COLO668 (cell line): ENCODE measurements around the gene NCKAP1.
"Not testable (repeated sequence)": the region's sequence is repeated elsewhere in the genome, so short reads cannot be mapped to it uniquely, and the experiment has no call there.

Experiments used
- DNase-seq: peaks from one replicate; lab custom pipeline; 2025; ENCODE audit not compliant: unreplicated experiment; lab: John Stamatoyannopoulos, UW

Gene NCKAP1

DNA sequence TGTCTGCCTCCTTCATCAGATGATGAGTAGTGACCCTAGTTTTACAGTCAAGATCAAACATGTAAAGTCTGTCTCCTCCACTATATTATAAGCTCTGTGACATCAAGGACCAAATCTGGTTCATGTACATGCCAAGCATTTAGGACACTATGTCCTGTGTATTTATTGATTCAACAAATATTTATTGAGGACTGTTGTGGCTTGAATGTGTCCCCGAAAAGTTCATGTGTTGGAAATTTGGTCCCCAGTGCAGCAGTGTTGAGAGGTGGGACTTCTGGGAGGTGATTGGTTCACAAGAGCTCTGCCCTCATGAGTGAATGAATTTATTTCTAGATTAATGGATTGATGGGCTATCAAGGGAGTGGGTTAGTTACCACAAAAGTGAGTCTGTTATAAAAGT lies 125.2 kb downstream of the NCKAP1 start:
- DNase-seq: no peak

DNA sequence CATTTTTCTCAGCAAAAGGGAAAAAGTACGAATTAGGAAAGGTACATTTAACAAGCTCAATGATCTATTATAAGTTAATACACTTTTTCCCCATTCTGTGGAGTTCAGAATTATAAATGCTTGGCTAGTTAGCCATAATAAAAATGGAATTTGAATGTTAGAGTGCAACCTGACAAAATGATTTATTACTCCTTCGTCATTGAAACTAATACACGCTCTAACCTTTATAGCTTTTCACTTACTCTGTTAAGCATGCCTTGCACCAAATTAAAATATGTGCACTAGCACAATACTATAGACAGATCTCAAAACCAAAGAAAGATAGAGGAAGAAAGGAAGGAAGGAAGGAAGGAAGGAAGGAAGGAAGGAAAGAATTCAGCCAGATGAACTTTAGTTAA lies 125.7 kb downstream of the NCKAP1 start:
- no peak for DNase-seq

DNA sequence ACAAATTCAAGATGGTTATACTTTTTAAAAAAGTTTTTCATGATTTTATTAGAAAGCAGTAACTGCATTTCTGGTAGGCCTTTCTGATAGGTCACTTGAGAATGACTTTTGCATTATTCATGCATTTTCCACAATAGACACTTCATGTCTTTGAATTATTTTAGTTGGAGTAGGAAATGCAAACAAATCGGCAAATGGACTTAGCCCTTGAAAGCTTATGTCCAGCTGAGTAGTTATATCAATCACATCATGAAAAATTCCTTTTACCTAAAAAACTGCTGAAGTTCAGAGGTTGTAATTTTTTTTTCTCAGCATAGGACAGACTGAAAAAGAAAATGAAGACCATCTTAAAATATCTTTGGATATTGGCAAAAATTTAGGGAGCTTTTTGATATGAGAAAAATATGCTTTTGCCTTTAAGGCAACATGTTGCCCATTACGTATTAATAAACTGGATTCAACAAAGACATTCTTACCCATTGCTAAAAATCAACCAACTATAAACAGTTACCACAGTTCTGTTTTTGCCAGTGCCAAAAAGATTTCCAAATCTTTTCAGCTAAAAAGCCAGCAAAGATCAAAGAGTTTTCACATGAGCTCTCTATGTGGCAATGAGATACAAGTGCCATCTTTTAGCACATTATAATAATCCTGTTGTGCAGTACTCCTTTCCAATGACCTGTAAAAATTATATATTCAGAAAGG lies 126.3 kb downstream of the NCKAP1 start:
- no peak for DNase-seq

DNA sequence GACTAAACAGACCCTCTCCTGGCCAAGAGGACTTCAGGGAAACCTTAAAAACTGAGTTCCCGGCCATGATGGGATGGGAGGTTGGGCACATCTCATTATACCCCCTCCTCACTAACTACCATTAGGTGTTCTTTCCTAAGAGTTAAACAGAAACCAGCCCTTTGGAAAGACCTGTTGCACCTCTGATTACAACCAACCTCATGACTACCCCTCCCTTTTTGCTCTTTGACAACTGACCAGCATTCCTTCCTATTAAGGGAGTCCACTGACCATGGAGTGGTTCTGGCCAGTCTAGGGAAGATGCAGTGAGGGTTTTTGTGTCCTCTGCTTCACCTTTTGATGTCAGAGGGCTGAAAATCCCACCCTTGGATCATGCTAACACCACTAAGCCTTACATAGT lies 127.3 kb downstream of the NCKAP1 start:
- DNase-seq: no peak

DNA sequence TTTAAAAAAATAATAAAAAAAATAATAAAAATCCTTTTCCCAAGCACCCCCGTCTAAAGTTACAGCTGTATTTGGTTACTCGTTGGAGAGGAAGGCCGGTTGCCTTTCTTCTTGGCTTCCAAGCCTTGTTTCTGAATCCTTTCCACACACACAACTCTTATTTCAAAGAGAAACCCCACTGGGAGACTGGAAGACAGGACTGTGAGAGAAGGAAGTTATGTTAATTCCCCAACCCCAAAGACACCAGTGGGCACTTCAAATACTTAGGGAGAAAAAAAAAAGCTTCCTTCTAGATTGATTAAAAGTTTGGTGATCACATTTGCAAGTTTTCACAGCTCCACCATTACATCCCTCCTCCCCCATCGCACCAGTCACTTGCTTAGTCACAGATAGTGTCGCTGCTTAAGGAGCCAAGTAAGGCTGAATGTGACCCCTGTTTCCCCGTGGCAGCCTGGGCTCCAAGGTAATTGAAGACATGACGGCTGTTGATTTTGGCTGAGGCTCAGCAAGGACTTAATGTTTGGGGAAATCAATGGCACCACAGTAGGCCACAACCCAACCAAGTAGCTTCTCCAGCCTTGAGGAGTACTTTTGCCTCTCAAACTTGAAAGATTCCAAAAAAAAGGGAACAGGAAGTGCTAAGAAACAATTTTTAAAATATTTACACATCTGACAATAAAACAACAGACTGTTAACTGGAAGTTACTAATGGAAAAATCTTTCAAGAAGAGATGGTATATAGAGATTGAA lies 131.0 kb downstream of the NCKAP1 start:
- DNase-seq: no peak

DNA sequence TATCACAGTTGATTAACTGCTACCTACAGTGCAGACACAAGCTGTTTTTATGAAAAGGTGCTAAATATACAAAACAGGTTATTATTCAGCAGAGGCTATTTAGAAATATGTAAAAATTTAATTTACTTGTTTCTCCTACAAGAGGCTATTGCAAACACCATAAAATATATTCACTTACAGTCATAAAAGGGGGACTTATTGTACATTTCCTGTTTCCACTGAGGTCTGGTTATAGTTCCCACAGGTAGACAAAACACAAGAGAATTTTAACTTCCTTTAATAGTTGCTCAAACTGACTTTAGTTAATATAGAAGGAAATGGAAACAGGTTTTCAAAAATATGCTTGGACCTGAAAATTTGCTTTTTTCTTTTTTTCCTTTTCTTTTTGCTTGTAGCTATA lies 131.8 kb downstream of the NCKAP1 start:
- DNase-seq: no peak

DNA sequence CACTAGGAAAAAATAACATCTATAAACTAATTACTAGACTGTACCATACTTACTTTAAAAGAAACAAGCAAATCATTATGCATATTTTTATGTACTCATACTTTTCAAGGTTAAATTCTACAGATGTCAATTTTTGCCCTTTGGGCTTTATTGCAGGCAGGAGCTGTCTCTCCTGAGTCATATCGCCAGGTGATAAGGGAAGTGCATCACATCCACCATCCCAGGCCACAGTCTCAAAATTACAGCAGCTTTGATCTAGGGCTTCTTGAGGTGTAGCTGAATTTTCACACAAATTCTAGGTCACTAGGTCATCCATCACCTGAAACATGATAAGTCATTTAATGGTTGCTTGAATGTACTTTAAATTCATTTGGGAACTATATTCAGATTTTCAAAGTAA lies 133.4 kb downstream of the NCKAP1 start:
- DNase-seq: no peak

DNA sequence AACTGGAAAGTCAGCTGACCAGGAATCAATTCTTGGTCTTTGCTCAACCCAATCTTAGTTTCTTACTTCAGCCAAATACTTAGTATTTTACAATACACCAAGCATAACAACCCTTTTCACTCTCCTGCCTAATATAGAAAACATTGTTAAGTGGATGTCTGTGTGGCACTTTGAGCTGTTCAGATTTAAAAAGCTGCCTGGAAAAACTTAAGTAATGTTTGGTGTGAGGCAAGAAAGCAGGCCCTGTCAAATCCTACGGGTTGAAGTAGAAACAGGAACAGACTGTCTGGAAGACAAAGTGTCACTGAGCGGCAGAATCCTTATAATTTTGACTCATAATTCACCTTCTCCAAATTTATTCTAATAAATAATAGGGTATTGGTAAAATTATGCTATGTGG lies 134.7 kb downstream of the NCKAP1 start:
- no peak for DNase-seq

DNA sequence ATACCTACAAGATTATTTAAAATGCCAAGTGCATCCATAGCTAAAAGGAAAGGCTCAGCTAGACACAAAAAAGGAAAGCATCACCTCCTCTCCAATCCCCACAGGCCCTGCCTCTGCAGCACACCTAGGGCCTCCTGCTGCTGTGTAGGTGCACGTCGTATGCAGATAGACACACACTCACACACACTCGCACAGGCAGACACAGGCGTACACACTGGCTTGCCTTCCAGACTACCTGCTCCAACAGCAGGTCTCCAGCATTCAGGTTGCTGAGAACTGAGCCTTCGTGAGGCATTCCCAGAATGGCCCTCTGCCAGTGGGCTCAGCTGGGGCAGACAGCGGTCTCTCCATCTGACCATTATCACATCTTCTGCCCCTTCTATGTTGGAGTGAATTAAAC lies 136.5 kb downstream of the NCKAP1 start:
- no peak for DNase-seq

DNA sequence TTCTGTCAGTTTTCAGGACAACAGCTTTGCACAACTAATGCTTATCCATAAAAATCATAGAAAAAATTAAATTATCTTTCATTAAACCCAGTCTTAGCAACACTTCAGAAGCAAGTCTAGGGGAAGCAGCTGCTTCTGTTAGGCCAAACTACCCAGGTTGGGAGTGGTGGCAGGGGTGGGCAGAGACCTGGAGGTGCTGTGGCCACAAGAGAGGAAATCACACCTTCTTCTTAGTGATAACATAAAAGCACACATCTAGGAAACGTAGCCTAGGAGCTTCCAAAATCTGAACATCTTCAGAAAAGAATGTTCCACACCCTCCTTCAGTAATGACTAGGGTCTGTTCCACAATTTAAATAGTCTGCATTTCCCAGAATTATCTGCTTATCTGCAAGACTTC lies 139.5 kb downstream of the NCKAP1 start:
- DNase-seq: no peak

DNA sequence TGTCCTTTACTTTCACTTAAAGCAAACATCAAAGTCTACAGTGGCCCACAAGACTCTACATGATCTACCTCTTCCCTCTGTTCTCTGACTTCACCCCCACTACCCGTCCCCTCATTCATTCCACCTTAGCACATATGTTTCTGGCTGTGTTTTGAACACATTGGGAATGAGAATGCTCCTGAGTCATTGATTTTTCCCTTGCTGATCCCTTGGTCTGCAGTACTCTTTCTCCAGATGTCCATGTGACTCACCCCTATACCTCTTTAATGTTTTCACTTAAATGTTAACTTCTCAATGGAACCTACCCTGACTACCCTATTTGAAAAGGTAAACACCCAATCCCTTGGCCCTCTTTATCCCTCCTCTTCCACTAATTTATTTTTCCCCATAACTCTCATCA lies 141.1 kb downstream of the NCKAP1 start:
- DNase-seq: no peak

DNA sequence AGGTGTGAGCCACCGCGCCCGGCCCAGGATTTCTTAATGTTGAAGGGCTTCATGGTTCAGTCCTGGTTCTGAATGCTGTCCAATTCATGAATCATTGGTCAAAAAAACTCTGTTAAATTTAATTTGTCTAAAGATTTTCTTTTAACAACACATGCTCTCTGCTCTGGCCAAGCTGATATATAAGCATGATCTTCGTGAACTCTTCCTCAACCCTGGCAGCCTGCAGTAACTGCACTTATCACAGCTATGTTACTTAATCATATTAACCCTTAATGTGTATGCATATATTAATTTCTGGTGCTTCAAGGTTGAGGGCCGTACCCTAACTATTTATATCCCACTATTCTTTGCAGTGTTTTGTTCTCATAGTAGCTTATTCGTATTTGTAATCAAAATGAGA lies 142.5 kb downstream of the NCKAP1 start:
- DNase-seq: no peak

DNA sequence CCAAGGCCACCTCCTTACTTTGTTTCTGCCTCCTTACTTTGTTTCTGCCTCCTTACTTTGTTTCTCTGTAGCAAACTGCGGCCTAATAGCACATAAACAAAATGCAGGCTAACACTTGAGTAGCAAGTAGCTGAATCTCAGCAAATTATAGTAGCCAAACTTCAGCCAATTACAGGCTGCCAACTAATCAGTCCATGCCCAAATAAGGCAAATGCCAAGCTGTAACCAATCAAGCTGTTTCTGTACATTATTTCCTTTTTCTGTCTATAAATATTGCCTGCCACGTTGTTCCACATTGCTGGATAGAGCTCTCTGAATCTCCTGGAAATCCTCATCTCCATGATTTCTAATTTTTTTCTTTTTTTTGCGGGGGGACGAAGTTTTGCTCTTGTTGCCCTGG lies 143.1 kb downstream of the NCKAP1 start:
- no peak for DNase-seq

DNA sequence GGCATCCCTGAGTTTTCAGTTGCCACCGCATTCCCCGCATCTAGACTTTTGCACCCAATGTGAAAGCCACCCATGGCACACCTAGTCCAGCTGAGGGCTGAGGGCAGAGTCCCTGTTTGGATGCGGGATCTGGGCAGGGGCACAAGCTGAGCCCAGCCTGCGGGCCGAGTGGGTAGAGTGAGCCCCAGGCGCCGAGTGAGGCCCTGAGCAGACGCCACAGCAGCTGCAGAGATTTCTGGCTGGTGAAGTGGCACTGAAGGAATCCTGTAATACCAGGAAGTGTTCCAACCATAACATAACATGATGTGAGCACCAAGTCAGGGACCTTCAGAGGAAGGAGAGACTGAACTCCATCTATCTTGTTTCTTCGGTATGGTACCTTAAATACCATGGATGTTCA lies 144.1 kb downstream of the NCKAP1 start:
- no peak for DNase-seq

DNA sequence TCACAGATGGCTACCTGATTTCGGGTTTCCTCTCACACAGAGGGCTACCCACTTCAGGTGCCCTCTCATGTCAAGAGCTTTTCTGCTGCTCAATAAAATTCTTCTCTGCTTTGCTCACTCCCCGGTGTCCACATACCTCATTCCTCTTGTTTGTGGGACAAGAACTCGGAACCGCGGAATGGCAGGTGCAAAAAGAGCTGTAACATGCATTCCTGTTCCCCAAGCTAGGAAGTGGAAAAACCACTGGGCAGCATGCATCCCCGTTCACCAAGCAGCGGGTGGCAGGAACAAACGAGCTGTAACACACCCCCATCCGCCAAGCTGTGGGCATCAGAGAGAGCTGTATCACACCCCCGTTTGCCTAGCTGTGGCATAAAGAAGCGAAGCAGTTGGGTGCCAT lies 144.6 kb downstream of the NCKAP1 start:
- DNase-seq: no peak

DNA sequence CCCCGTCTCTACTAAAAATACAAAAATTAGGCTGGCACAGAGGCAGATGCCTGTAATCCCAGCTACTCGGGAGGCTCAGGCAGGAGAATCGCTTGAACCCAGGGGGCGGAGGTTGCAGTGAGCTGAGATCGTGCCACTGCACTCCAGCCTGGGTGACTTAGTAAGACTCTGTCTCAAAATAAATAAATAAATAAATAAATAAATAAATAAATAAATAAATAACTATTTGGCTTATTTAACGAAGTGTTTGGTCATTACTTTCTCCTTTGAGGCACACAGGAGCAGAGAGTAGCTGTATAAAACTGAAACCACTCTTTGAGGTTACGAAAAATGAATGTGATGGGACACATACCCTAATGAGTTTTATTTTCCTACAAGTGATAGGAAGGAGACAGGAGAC lies 145.2 kb downstream of the NCKAP1 start:
- not testable (repeated sequence) for DNase-seq

DNA sequence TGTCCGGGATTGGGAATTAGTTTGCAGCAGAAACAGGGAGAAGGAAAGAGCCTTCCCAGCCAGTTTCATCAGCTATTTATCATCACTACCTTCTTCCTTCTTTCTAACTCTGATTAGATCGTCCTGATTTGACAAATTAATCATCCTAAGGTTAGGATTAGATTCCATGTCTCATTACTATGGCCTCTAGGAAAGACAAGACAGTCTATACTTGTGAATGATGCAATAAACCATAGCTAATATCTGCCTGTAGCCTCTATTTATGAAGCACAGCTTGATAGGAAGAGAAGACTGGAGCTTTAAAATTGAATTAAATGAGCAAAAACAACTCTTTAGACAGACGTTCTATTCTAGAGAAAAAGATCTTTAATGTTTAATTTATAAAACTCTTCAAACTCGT lies 146.6 kb downstream of the NCKAP1 start:
- DNase-seq: no peak

DNA sequence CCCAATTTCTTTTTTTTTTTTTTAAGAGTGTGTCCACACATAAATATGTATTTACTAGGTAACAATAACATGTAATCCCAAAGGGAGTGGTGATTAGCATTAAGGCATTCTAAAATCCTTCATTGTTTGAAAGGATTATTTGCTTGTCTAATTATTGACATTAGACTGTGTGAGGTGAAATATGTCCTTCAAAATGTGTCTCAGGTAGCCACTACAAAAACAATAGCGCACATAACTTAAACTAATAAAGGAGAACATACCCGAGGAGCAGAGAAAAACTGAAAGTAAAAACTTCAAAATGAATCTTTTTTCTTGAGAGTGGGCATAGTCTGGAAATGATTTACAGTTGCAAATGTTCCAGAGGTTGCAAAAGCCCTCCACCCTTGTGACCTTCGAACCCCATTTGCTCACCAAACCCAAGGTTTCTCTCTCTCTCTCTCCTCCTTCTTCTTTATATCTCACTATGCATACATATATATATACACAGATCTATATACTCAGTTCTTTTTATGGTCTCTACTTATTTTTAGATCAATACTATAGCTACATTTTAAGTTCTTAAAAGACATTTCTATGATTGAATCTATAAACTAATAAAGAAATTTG lies 147.4 kb downstream of the NCKAP1 start:
- DNase-seq: no peak

DNA sequence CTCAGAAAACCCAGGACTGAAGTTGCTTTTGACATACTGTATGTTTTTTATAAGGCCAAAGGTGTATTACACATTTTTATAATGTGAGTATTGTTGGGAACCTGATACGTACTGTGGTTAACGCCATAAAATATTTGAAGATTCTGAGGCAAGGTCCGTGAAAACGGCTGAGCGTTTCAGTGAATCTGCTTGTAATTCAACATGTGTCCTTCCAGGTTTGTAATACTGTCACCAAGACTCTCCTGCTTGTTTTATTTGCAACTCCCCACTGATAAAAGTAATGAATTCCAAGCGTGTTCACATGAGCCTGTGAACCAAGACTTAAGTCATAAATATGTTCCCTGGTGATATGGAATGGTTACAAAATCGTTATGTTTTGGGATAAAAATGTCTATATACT lies 148.0 kb downstream of the NCKAP1 start:
- no peak for DNase-seq

DNA sequence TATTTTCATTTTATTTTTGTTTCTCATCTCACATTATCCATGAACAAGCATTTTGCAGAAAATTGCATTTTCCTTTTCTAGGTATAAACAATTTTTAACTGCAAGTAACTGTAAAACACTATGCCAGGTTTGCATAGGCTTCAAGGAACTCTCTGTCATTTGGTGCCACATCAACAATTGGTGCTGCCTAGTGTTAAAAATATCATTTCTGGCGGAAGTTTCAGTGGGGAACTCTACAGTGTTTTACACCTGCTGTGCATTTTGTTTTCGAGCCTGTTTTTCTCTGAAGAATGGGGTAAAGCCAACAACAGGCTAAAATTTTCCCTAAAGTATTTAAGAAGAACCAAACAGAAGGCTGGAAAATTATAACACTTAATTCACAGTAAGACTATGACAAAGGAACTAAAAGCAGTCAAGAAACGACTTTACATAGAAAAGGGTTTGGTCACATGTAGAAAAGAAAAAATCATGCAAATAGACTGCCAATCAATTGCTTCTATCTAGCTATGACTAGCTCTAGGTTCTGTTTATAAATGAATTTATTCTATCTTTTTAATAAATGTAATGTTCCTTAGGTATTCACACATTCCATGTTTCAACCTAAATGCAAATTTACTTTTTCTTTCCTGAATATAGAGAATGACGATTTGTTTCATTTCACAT lies 150.4 kb downstream of the NCKAP1 start:
- DNase-seq: no peak

DNA sequence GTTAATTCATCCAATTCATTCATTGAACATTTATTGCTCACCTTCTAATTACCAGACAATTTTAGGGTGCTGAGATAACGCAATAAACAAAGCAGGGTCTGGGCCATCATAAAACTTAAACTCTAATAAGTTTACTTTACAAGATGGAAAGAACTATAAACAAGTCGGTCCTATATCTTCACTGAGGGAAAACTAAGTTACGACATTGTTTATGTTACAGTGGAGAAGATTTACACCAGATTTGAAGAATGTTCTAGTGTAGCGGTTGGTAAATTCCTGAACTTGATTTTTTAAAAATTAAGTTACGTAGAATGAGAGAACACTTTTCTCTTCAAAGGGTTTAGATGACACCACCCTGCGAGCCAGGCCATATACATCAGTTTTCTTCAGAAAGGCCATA lies 151.2 kb downstream of the NCKAP1 start:
- no peak for DNase-seq

DNA sequence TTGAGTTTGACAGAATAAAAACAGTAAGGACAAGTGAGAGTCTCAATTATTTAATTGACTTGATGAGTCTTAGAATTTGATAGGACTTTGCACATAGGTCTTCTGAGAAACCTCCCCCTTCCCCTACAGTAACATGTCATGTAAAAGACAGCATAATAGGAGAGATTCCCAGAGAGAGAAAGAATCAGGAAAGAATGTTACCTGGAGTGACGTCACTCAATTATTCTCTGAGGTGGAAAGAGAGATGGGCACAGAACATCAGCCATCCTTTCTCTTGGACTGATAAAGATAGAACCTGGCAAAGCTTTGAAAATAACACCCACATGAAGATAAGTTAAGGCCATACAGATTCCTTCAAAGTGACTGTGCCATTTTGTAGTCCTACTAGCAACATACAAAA lies 152.5 kb downstream of the NCKAP1 start:
- DNase-seq: no peak
